Peyer's patch (tissue), 4 donors: ENCODE measurements around the gene KLHL28.

Source experiments
- CTCF ChIP-seq, 6 experiments: fragments of 450-650 bp in 4 of 6; fragments of 200-600 bp in 2 of 6; sonication (generic) in 1 of 6; IDR thresholded peaks; one replicate each; pipeline ENCODE4 v1.5.1; 2017 to 2019; ENCODE audit warnings: antibody characterized with exemption in 6 of 6, mild to moderate bottlenecking in 3 of 6, moderate library complexity in 1 of 6
- POLR2A ChIP-seq, 2 donors: fragments of 450-650 bp; IDR thresholded peaks; one replicate each; pipeline ENCODE4 v1.5.1; 2017; ENCODE audit warnings: antibody characterized with exemption in 2 of 2, mild to moderate bottlenecking in 2 of 2, moderate library complexity in 2 of 2

DNA sequence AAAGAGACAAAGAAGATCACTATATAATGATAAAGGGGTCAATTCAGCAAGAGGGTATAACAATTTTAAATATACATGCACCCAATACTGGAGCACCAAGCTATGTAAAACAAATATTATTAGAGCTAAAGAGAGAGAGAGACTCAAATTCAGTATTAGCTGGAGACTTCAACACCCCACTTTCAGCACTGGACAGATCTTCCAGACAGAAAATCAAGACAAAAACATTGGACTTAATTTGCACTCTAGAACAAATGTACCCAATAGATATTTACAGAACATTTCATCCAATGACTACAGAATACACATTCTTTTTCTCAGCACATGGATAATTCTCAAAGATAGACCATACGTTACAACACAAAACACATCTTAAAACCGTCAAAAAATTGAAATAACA lies 81.0 kb downstream of the KLHL28 start:
- TF ChIP-seq CTCF (IDR thresholded peaks at IDR 0.05) (no peak), POLR2A (IDR thresholded peaks at IDR 0.05) (no peak)
